SK-N-SH (cell line): ENCODE results near the gene ZBTB6. TPM values are rescaled to one million over a fixed set of nuclear protein-coding genes. Genes with fewer than 3 reads are reported as not detected.

Experiments
- CTCF ChIA-PET: fragments of 300-600, 350-600 bp; formaldehyde crosslinking; extraction: SDS; loops from one replicate; lab custom pipeline; 2021; lab: Yijun Ruan, JAX
- POLR2A ChIA-PET: fragments of 350-600 bp; sonication (Branson Sonifier 250); formaldehyde crosslinking; extraction: SDS; loops from one replicate; lab custom pipeline; 2020; ENCODE audit warnings: antibody characterized with exemption, inconsistent platforms; lab: Yijun Ruan, JAX
- DNase-seq: peaks from one replicate; pipeline ENCODE4 v3.0.0; 2012
- H2AFZ ChIP-seq: fragments of 200-600 bp; sonication (generic); 2 replicates; pipeline ENCODE4 v1.8.1; 2016; ENCODE audit warnings: antibody characterized with exemption, mild to moderate bottlenecking, low read depth
- H3F3A ChIP-seq: fragments of 200-600 bp; sonication (generic); replicated peaks from 2 replicates; pipeline ENCODE3; 2016; ENCODE audit warnings: antibody characterized with exemption, mild to moderate bottlenecking; ENCODE audit not compliant: insufficient read depth
- H3K27ac ChIP-seq, 2 experiments: fragments of 200-500 bp in 1 of 2; fragments of 200-600 bp in 1 of 2; sonication (Bioruptor generic) in 1 of 2; sonication (generic), shearing (Covaris generic) in 1 of 2; 2 replicates each; pipeline versions ENCODE4 v1.5.1 to v1.6.1; 2014 to 2016; ENCODE audit warnings: low read depth in 2 of 2, inconsistent platforms in 1 of 2, low read length in 1 of 2, mild to moderate bottlenecking in 1 of 2, mixed read lengths in 1 of 2
- H3K27me3 ChIP-seq: fragments of 200-600 bp; sonication (generic), shearing (Covaris generic); 2 replicates; pipeline ENCODE4 v1.6.1; 2016; ENCODE audit warnings: mixed run types; ENCODE audit not compliant: insufficient read depth
- H3K36me3 ChIP-seq, 2 experiments: fragments of 200-500 bp in 1 of 2; fragments of 200-600 bp in 1 of 2; sonication (Bioruptor generic) in 1 of 2; sonication (generic) in 1 of 2; replicated peaks in 1 of 2; 2 replicates each; pipeline versions ENCODE3 to v1.5.1; 2014 to 2016; ENCODE audit warnings: low read length in 1 of 2, mild to moderate bottlenecking in 1 of 2; ENCODE audit not compliant: insufficient read depth in 2 of 2, control insufficient read depth in 1 of 2
- H3K4me1 ChIP-seq, 2 experiments: fragments of 200-500 bp in 1 of 2; fragments of 200-600 bp in 1 of 2; sonication (Bioruptor generic) in 1 of 2; sonication (generic), shearing (Covaris generic) in 1 of 2; 2 replicates each; pipeline versions ENCODE4 v1.5.1 to v1.6.1; 2014 to 2016; ENCODE audit warnings: low read depth in 1 of 2, low read length in 1 of 2, mixed run types in 1 of 2; ENCODE audit not compliant: insufficient read depth in 2 of 2, control insufficient read depth in 1 of 2
- H3K4me2 ChIP-seq: fragments of 200-600 bp; sonication (generic), shearing (Covaris generic); 2 replicates; pipeline ENCODE4 v1.6.1; 2017; ENCODE audit warnings: mixed run types
- H3K4me3 ChIP-seq, 2 experiments: fragments of 200-500 bp in 1 of 2; fragments of 200-600 bp in 1 of 2; sonication (Bioruptor generic) in 1 of 2; sonication (generic), shearing (Covaris generic) in 1 of 2; 2 replicates each; pipeline versions ENCODE4 v1.5.1 to v1.8.1; 2014 to 2016; ENCODE audit warnings: low read depth in 2 of 2, inconsistent platforms in 1 of 2, low read length in 1 of 2, mild to moderate bottlenecking in 1 of 2, mixed read lengths in 1 of 2, moderate library complexity in 1 of 2
- H3K79me2 ChIP-seq: fragments of 200-600 bp; sonication (generic); 2 replicates; pipeline ENCODE4 v1.8.1; 2017; ENCODE audit warnings: mild to moderate bottlenecking; ENCODE audit not compliant: insufficient read depth
- H3K9ac ChIP-seq: fragments of 200-600 bp; sonication (generic); 2 replicates; pipeline ENCODE4 v1.6.1; 2017; ENCODE audit warnings: mixed run types
- H3K9me2 ChIP-seq: fragments of 200-600 bp; sonication (generic); 2 replicates; pipeline ENCODE4 v1.6.1; 2017; ENCODE audit warnings: mixed run types
- H3K9me3 ChIP-seq: fragments of 200-600 bp; sonication (generic); 2 replicates; pipeline ENCODE4 v1.6.1; 2017; ENCODE audit warnings: mixed run types, mild to moderate bottlenecking, moderate library complexity
- H4K20me1 ChIP-seq: fragments of 200-600 bp; sonication (generic); 2 replicates; pipeline ENCODE4 v1.6.1; 2017; ENCODE audit warnings: mild to moderate bottlenecking, mixed run types; ENCODE audit not compliant: insufficient read depth
- CHD2 ChIP-seq: fragments of 150-350 bp; IDR thresholded peaks from 2 replicates; pipeline ENCODE4 v1.6.1; 2018; ENCODE audit warnings: low read length; ENCODE audit not compliant: partially characterized antibody
- ELF1 ChIP-seq: IDR thresholded peaks from 2 replicates; pipeline ENCODE4 v1.4.0; 2012
- EZH2phosphoT487 ChIP-seq: fragments of 200-600 bp; sonication (generic); IDR thresholded peaks from 2 replicates; pipeline ENCODE4 v1.6.1; 2017; ENCODE audit warnings: low read depth, mixed run types, mild to moderate bottlenecking, antibody characterized with exemption, moderate library complexity, borderline replicate concordance
- FOXM1 ChIP-seq: IDR thresholded peaks from 2 replicates; pipeline ENCODE4 v1.4.0; 2012; ENCODE audit warnings: low read depth, mild to moderate bottlenecking
- GATA2 ChIP-seq: sonication (generic); formaldehyde crosslinking; IDR thresholded peaks from 2 replicates; pipeline ENCODE4 v1.5.0; 2020; ENCODE audit warnings: mild to moderate bottlenecking, missing genetic modification reagents
- MXI1 ChIP-seq: IDR thresholded peaks from 2 replicates; pipeline ENCODE4 v1.6.1; 2012; ENCODE audit warnings: mild to moderate bottlenecking, low read depth, low read length, improper control_type of control experiment
- NFIC ChIP-seq: IDR thresholded peaks from 2 replicates; pipeline ENCODE4 v1.4.0; 2012; ENCODE audit warnings: borderline replicate concordance
- NRF1 ChIP-seq: IDR thresholded peaks from 2 replicates; pipeline ENCODE4 v1.6.1; 2012; ENCODE audit warnings: low read depth, mild to moderate bottlenecking, low read length
- RAD21 ChIP-seq: IDR thresholded peaks from 2 replicates; pipeline ENCODE4 v1.6.1; 2012; ENCODE audit warnings: mild to moderate bottlenecking, low read length
- SMC3 ChIP-seq: IDR thresholded peaks from 2 replicates; pipeline ENCODE4 v1.6.1; 2012; ENCODE audit warnings: low read depth, low read length, improper control_type of control experiment
- TCF12 ChIP-seq: IDR thresholded peaks from 2 replicates; pipeline ENCODE4 v1.4.0; 2012
- WGBS: methylation state at CpG from one replicate; pipeline ENCODE4 v1.1.6; 2017; ENCODE audit warnings: low lambda C conversion rate; 5-methylcytosine and 5-hydroxymethylcytosine counted together
- polyA plus RNA-seq, 3 experiments: library from polyadenylated mRNA; depleted of rRNA; stranded (reverse); fragments of >200 nt; gene quantifications; 2 replicates each; pipeline ENCODE4 v1.2.3, GENCODE V29; 2012
- TF ChIP-seq, protein P1 (sequence below): fragments of 150-350 bp; IDR thresholded peaks from 2 replicates; pipeline ENCODE4 v1.6.1; 2016; ENCODE audit warnings: mild to moderate bottlenecking, low read depth, low read length
- TF ChIP-seq, protein P2 (sequence below): IDR thresholded peaks from 2 replicates; pipeline ENCODE4 v1.4.0; 2012; ENCODE audit warnings: low read depth, borderline replicate concordance
- TF ChIP-seq, protein P3 (sequence below): fragments of 200-600 bp; sonication (generic); IDR thresholded peaks from 2 replicates; pipeline ENCODE4 v1.6.1; 2017; ENCODE audit warnings: antibody characterized with exemption, mild to moderate bottlenecking, moderate library complexity
- TF ChIP-seq, protein P4 (sequence below): IDR thresholded peaks from 2 replicates; pipeline ENCODE4; 2012
- TF ChIP-seq, protein P5 (sequence below): IDR thresholded peaks from 2 replicates; pipeline ENCODE4 v1.4.0; 2012; ENCODE audit warnings: low read depth, borderline replicate concordance
- TF ChIP-seq, protein P6 (sequence below): fragments of 150-350 bp; IDR thresholded peaks from 2 replicates; pipeline ENCODE4 v1.6.1; 2017; ENCODE audit warnings: antibody characterized with exemption, low read length, low read depth, borderline replicate concordance

The ZBTB6 gene
- polyA plus RNA-seq, 1 of the 3 experiments (the other 2 are of a cell fraction) = 2.2 TPM

DNA sequence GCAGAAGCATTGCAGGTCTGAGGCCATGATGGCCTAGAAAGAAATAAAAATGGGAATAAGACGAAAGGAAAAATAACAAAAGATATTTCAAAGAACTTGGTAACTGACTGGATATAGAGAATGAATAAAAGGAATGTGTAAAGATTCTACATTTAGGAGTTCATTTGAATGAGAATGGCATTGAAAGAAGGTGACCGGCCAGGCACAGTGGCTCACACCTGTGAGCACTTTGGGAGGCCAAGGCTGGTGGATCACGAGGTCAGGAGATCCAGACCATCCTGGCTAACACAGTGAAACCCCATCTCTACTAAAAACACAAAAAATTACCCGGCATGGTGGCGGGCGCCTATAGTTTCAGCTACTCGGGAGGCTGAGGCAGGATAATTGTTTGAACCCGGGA, 9.6 kb upstream of the ZBTB6 start:
- peaks cover 4 to 34% of the 10 kb centered on the region in 2 experiments for H3K36me3 ChIP-seq
- 90% methylated on average over 7 of the region's 8 CpGs for WGBS
- H3K9ac ChIP-seq = no peak overlapping the region
- H3K9me3 ChIP-seq = no peaks in the 10 kb centered on the region
- TF ChIP-seq, protein P1, sequence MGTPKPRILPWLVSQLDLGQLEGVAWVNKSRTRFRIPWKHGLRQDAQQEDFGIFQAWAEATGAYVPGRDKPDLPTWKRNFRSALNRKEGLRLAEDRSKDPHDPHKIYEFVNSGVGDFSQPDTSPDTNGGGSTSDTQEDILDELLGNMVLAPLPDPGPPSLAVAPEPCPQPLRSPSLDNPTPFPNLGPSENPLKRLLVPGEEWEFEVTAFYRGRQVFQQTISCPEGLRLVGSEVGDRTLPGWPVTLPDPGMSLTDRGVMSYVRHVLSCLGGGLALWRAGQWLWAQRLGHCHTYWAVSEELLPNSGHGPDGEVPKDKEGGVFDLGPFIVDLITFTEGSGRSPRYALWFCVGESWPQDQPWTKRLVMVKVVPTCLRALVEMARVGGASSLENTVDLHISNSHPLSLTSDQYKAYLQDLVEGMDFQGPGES = no peak
- TF ChIP-seq ELF1 = no peak
- TF ChIP-seq GATA2 = no peak
- no peak for TF ChIP-seq NRF1
- TF ChIP-seq, protein P2, sequence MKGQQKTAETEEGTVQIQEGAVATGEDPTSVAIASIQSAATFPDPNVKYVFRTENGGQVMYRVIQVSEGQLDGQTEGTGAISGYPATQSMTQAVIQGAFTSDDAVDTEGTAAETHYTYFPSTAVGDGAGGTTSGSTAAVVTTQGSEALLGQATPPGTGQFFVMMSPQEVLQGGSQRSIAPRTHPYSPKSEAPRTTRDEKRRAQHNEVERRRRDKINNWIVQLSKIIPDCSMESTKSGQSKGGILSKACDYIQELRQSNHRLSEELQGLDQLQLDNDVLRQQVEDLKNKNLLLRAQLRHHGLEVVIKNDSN = no peak
- no peak for TF ChIP-seq CHD2
- TF ChIP-seq MXI1 = no peak
- TF ChIP-seq, protein P3, sequence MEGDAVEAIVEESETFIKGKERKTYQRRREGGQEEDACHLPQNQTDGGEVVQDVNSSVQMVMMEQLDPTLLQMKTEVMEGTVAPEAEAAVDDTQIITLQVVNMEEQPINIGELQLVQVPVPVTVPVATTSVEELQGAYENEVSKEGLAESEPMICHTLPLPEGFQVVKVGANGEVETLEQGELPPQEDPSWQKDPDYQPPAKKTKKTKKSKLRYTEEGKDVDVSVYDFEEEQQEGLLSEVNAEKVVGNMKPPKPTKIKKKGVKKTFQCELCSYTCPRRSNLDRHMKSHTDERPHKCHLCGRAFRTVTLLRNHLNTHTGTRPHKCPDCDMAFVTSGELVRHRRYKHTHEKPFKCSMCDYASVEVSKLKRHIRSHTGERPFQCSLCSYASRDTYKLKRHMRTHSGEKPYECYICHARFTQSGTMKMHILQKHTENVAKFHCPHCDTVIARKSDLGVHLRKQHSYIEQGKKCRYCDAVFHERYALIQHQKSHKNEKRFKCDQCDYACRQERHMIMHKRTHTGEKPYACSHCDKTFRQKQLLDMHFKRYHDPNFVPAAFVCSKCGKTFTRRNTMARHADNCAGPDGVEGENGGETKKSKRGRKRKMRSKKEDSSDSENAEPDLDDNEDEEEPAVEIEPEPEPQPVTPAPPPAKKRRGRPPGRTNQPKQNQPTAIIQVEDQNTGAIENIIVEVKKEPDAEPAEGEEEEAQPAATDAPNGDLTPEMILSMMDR = no peak
- no peak for TF ChIP-seq FOXM1
- no peak for TF ChIP-seq RAD21
- no peak for TF ChIP-seq NFIC
- TF ChIP-seq, protein P4, sequence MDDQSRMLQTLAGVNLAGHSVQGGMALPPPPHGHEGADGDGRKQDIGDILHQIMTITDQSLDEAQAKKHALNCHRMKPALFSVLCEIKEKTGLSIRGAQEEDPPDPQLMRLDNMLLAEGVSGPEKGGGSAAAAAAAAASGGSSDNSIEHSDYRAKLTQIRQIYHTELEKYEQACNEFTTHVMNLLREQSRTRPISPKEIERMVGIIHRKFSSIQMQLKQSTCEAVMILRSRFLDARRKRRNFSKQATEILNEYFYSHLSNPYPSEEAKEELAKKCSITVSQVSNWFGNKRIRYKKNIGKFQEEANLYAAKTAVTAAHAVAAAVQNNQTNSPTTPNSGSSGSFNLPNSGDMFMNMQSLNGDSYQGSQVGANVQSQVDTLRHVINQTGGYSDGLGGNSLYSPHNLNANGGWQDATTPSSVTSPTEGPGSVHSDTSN = no peak
- no peak for TF ChIP-seq EZH2phosphoT487
- TF ChIP-seq SMC3 = no peak
- TF ChIP-seq, protein P5, sequence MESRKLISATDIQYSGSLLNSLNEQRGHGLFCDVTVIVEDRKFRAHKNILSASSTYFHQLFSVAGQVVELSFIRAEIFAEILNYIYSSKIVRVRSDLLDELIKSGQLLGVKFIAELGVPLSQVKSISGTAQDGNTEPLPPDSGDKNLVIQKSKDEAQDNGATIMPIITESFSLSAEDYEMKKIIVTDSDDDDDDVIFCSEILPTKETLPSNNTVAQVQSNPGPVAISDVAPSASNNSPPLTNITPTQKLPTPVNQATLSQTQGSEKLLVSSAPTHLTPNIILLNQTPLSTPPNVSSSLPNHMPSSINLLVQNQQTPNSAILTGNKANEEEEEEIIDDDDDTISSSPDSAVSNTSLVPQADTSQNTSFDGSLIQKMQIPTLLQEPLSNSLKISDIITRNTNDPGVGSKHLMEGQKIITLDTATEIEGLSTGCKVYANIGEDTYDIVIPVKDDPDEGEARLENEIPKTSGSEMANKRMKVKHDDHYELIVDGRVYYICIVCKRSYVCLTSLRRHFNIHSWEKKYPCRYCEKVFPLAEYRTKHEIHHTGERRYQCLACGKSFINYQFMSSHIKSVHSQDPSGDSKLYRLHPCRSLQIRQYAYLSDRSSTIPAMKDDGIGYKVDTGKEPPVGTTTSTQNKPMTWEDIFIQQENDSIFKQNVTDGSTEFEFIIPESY = no peak
- TF ChIP-seq, protein P6, sequence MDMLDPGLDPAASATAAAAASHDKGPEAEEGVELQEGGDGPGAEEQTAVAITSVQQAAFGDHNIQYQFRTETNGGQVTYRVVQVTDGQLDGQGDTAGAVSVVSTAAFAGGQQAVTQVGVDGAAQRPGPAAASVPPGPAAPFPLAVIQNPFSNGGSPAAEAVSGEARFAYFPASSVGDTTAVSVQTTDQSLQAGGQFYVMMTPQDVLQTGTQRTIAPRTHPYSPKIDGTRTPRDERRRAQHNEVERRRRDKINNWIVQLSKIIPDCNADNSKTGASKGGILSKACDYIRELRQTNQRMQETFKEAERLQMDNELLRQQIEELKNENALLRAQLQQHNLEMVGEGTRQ = no peak
- TF ChIP-seq TCF12 = no peak
- TF ChIP-seq, all 33 proteins: peak for 0
- Histone ChIP-seq H3F3A (no peaks in the 10 kb centered on the region), H2AFZ (no peak overlapping the region), H3K4me2 (no peak overlapping the region), H3K4me3 (no peak overlapping the region), H3K27me3 (no peaks in the 10 kb centered on the region), H3K27ac (no peak overlapping the region), H3K4me1 (no peaks in the 10 kb centered on the region), H3K9me2 (no peaks in the 10 kb centered on the region), H3K79me2 (peaks cover 66% of the 10 kb centered on the region), H4K20me1 (no peaks in the 10 kb centered on the region)
- DNase-seq = no peak
- POLR2A ChIA-PET = no interaction called here
- CTCF ChIA-PET = no interaction called here
